ENCODE data around the gene TTLL11. TPM values are rescaled to one million over a fixed set of nuclear protein-coding genes. Genes with fewer than 3 reads are reported as not detected.

Gene TTLL11
- total RNA-seq, 1 experiment from 2014 or later, result 2.3 TPM

GRCh38 chr9:121830441-121831140 lies 262.5 kb downstream of the TTLL11 start:
- Histone ChIP-seq H3F3A (ENCODE audit: insufficient read depth, low read depth) (no peaks in the 10 kb centered on the region), H3K79me2 (ENCODE audit: low read depth) (no peaks in the 10 kb centered on the region), H3K4me1 (replicated peaks; ENCODE audit: insufficient read depth) (no peaks in the 10 kb centered on the region), H3K4me2 (no peak overlapping the region), H3K27me3 (ENCODE audit: insufficient read depth, low read depth) (no peaks in the 10 kb centered on the region), H3K9me2 (ENCODE audit: insufficient read depth) (no peaks in the 10 kb centered on the region), H4K20me1 (ENCODE audit: insufficient read depth) (no peaks in the 10 kb centered on the region), H3K27ac (no peak overlapping the region), H3K36me3 (ENCODE audit: low read depth) (no peaks in the 10 kb centered on the region), H3K4me3 (no peak overlapping the region), H3K9me3 (ENCODE audit: insufficient read depth, low read depth) (no peaks in the 10 kb centered on the region), H2AFZ (no peak overlapping the region)
- no TSS peak for BruUV-seq (replicated peaks)
- intact Hi-C loops (cut with micrococcal nuclease; ENCODE audit: unreplicated experiment), result no loop called here
- TF ChIP-seq EZH2 (IDR thresholded peaks at IDR 0.05; ENCODE audit: low read depth) (no peak), CTCF (conservative IDR thresholded peaks at IDR 0.05) (no peak)
- ChIA-PET POLR2A (ENCODE audit: unreplicated experiment) (no interaction called here), CTCF (no interaction called here)
- no peak for DNase-seq

- TF ChIP-seq CTCF (conservative IDR thresholded peaks at IDR 0.05) (no peak), EZH2 (IDR thresholded peaks at IDR 0.05; ENCODE audit: low read depth) (no peak)
- Histone ChIP-seq H3K4me1 (replicated peaks; ENCODE audit: insufficient read depth) (no peaks in the 10 kb centered on the region), H3K79me2 (ENCODE audit: low read depth) (no peaks in the 10 kb centered on the region), H3K27ac (no peak overlapping the region), H3F3A (ENCODE audit: insufficient read depth, low read depth) (no peaks in the 10 kb centered on the region), H2AFZ (no peak overlapping the region), H3K4me2 (no peak overlapping the region), H4K20me1 (ENCODE audit: insufficient read depth) (no peaks in the 10 kb centered on the region), H3K4me3 (no peak overlapping the region), H3K9me2 (ENCODE audit: insufficient read depth) (no peaks in the 10 kb centered on the region), H3K9me3 (ENCODE audit: insufficient read depth, low read depth) (no peaks in the 10 kb centered on the region), H3K36me3 (ENCODE audit: low read depth) (no peaks in the 10 kb centered on the region), H3K27me3 (ENCODE audit: insufficient read depth, low read depth) (no peaks in the 10 kb centered on the region)
- no peak for DNase-seq
- POLR2A ChIA-PET (ENCODE audit: unreplicated experiment), result no interaction called here
- CTCF ChIA-PET, result no interaction called here
- intact Hi-C loops (cut with micrococcal nuclease; ENCODE audit: unreplicated experiment), result no loop called here
- BruUV-seq (replicated peaks), result no TSS peak
These were observed 265.7 kb downstream of the TTLL11 start for GRCh38 chr9:121827251-121827967.

GRCh38 chr9:121826711-121827110 lies 266.4 kb downstream of the TTLL11 start:
- TF ChIP-seq EZH2 (IDR thresholded peaks at IDR 0.05; ENCODE audit: low read depth) (no peak), CTCF (conservative IDR thresholded peaks at IDR 0.05) (no peak)

More at GRCh38 chr9:121826711-121827110, 266.4 kb downstream of the TTLL11 start:
- H3K4me1 ChIP-seq (replicated peaks; ENCODE audit: insufficient read depth), result no peaks in the 10 kb centered on the region
- BruUV-seq (replicated peaks), result no TSS peak
- no peak overlapping the region for H3K4me2 ChIP-seq
- no peak overlapping the region for H2AFZ ChIP-seq
- H3K79me2 ChIP-seq (ENCODE audit: low read depth), result no peaks in the 10 kb centered on the region
- intact Hi-C loops (cut with micrococcal nuclease; ENCODE audit: unreplicated experiment), result no loop called here
- DNase-seq, result no peak
- CTCF ChIA-PET, result no interaction called here
- H3K36me3 ChIP-seq (ENCODE audit: low read depth), result no peaks in the 10 kb centered on the region
- no peaks in the 10 kb centered on the region for H3F3A ChIP-seq (ENCODE audit: insufficient read depth, low read depth)
- H3K4me3 ChIP-seq, result no peak overlapping the region
- no peaks in the 10 kb centered on the region for H3K27me3 ChIP-seq (ENCODE audit: insufficient read depth, low read depth)
- H3K9me3 ChIP-seq (ENCODE audit: insufficient read depth, low read depth), result no peaks in the 10 kb centered on the region
- no peaks in the 10 kb centered on the region for H3K9me2 ChIP-seq (ENCODE audit: insufficient read depth)
- no peaks in the 10 kb centered on the region for H4K20me1 ChIP-seq (ENCODE audit: insufficient read depth)
- no peak overlapping the region for H3K27ac ChIP-seq
- POLR2A ChIA-PET (ENCODE audit: unreplicated experiment), result no interaction called here

Data from PC-9 (cell line).